HG02973 (cell line): Measurements from ENCODE around the gene GIPC3.
"Not testable (repeated sequence)": the region's sequence is repeated elsewhere in the genome, so short reads cannot be mapped to it uniquely, and the experiment has no call there.

ENCODE experiments used
- ATAC-seq: cut with Tn5 transposase; IDR thresholded peaks from one replicate; pipeline ENCODE4 v1.9.1; 2021; ENCODE audit warnings: moderate library complexity; ENCODE audit not compliant: unreplicated experiment

GIPC3 gene

DNA sequence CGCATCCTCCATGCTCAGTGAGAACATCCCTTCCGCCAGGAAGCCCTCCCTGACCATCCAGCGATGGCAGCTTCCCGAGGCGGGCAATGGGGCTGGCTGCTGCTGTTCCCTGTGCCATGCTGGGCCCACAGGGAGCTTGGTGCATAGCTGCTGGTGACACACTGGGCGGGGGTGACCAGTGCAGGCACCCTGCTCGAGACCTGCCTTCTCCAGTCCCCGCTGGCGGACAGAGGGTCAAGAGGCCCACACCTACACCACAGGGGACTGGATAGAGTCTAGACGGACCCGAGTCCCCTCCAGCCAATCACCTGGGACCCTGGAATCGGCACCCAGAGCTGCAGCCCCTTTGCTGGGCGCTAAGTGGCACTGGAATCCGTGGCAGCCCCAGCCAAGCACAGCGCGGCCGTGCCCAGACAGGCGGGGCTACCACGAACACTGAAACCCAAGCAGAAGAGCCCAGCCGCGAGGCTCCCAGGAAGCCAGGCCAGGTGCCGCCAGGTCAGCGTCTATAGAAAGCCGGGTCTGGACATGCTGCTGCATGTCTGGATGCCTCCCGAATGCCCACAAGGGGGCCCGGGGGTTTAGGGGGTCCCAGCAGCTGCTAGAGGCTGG is 30.4 kb downstream of the GIPC3 start:
- no peak for ATAC-seq

DNA sequence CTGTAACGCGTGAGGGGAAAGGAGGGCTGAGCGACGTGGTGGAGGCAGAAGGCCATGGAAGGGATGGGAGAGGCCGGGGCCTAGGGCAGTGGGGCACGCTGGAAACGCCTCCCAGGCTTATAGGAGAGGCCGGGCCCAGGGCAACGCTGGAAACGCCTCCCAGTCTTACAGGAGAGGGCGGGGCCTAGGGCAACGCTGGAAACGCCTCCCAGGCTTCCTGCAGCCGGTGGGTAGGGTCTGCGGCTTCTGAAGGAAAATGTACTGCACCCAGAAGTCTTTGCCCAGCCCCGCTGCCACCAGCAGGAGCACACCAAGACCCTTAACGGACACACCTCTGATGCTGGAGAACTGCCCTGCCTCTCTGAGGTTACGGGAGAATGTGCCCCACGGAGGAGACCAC is 32.2 kb downstream of the GIPC3 start:
- no peak for ATAC-seq

DNA sequence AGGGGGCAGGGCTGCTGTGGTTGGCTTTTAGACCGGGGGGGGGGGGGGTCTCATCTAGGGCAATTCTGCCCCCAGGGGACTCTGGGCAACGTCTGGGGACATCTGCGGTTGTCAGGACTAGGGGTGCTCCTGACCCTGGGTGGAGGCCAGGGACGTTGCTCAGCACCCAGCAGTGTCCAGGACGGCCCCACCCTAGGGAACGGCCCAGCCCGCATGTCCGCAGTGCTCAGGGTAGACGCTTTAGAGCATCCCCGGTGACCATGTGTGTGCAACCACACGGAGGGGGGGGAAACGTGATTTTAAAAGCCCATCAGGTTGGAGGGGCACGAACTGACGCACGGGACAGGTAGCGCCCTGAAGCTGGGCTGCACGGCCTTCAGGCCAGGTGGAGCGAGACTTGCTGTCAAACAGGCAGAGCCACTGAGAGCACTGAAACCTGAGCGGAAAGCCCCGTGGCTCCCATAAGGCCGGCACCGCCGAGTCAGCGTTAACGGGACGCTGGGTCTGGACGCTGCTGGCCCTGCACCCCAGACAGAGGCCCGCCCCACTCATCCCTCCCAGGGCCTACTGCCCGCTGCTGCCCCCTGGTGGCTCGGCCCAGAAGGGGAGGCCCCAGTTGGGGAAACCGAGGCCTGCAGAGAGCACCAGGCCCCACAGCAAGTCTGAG is 33.0 kb downstream of the GIPC3 start:
- ATAC-seq = no peak

DNA sequence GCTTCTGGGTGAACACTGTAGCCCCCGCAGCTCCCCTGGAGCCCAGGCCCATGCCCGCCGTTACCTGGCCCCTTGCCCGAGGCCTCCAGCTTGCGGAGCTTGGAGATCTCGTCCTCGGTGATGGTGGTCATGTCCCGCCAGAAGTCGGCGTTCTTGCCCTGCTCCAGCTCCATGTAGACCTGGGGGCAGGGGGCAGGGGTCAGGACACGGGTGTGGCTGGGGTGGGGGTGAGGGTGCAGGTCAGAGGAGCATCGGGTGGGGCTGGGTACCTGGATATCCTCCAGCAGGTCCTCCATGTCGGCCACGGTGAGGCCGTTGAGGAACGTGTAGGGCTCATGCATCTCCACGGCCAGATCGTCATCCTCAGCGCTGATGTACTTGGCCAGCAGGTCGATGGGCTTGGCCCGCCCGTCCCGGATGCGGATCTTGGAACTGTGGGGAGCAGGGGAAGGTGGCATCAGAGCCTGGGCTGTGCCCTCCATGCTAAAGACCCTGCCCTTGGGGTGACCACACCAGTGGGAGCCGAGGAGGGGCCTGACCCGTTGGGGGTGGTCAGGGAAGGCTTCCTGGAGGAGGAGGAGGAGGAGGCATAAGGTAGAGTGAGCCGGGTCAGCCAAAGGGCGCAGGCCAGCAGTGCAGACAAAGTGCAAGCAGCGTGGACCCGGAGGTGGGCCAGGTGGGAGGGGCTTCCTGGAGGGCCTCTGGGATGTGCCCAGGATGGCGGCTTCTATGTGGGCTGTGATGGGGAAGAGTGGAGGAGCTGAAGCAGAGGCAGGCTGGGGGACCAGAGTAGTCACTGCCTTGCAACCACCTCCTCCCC is 33.7 kb downstream of the GIPC3 start:
- ATAC-seq = no peak

DNA sequence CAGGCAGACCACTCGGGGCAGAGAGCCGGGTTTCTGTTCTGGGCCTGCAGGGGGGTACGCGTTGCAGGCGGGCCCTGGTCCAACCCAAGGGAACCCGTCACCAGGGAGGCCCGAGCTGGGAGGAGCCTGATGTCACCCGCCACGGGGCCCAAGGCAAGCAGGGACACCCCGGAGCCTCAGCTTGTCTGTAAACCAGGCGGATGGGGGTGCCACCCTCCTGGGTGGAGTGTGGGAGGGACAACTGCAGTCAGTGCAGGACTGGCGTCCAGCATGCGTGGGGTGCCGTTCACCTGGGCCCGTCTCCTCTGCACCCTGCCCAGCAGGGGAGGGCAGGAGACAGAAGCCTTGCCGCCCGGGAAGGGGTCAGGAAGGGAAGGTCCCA is 34.3 kb downstream of the GIPC3 start:
- no peak for ATAC-seq

DNA sequence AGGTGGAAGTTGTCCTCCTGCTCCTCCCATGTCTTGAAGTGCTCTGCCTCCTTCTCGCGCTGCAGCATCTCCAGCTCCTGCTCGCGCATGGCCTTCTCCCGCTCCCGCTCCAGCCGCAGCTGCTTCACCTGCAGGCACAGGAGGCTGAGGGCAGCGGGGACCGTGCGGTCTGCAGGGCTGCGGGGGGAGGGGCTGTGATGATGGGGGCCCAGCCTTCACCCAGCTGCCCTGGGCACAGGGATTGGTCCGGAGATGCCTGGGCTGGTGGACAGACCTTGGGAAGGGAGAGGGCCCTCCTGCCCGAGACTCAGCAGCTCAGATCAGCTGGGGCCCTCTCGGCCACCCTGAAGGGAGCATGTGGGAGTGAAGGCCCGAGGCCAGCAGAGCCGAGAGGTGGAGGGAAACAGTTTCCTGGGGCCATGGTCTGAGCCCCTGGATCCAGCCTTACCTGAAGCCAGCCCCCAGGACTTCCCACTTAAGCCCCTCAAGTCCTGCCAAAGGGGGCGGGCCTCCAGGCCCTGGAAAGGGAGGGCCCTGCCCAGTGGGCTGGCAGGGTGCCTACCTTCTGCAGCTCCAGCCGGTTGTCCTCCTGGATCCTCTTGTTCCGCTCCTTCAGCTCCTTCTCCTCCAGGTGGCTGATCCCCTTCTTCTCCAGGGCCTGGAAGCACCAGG is 35.0 kb downstream of the GIPC3 start:
- no peak for ATAC-seq

DNA sequence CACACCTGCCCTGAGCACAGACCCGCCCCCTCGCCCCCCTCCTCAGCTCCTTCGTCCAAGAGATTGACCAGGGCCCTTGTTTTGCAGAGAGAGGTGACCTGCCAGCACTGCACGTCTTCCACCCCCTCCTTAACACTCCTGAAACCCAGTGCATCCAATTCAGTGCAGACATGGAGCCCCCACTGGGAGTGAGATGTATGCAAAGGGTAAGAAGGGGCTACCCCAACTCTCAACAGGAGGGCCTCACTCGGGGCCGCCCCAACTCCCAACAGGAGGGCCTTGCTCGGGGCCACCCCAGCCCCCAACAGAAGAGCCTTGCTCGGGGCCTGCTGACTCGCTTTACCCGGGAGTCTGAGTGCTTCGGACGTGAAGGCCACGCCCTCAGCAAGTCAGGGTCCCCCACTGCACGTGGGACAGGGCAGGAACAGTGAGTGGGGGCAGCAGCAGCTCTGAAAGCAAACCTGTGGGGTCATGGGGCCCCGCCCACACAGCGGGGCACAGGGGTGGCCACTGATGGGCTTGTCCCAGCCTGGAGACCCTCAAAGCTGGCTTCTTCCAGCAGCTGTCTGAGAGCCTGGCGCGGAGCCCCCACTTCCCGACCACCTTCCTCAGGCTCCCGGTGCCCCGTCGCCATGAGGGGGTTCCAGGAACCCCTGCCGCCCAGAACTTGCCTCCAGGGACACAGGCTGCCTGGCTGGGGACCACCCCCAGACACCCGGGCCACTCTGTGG is 35.7 kb downstream of the GIPC3 start:
- no peak for ATAC-seq

DNA sequence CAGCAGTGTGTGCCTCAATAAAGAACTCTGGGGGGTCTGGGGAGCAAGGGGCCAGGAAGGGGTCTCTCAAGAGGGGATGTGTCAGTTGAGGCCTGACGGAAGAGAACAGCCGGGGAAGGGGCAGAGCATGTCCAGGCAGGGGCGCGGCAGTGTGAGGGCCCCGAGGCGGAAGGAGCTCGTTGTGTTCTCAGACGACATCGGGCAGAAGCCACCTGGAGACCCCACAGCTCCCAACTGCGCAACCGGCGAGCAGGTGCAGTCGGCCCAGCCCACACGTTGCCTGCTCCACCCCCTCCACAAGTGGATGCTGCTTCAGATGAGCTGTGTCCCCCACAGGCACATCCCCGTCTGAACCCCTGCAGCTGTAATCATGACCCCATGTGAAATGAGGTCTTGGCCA is 36.4 kb downstream of the GIPC3 start:
- no peak for ATAC-seq

DNA sequence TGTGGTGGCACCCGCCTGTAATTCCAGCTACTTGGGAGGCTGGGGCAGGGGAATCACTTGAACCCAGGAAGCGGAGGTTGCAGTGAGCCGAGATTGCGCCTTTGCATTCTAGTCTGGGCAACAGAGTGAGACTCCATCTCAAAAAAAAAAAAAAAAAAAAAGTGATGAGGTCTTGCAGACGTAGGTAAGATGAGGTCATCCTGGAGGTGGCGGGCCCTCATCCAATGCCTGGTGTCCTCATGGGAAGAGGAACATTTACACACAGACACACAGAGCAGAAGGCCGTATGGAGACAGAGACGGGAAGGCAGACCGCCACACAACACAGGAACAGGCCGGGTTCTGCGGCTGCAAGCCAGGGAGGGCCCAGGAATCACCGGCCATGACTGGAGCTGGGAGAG is 36.9 kb downstream of the GIPC3 start:
- ATAC-seq = no peak

DNA sequence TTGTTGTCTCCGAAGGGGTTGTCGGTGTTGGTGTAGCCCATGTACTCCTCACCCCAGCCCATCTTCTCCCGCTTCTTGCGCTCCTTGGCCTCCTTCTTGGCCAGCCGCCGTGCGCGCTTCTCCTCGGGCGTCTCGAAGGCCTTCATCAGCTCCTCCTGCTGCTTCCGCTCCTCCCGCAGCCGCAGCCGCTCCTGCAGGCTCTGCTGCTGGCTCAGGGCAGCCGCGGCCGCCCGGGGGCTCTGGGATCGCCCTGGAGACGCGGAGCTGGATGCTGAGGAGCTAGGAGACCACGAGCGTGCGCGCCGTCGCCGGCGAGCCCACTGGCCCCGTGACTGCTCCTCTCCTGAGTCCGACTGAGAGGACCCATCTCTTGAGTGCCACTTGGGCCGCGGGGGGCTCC is 38.4 kb downstream of the GIPC3 start:
- ATAC-seq = no peak

DNA sequence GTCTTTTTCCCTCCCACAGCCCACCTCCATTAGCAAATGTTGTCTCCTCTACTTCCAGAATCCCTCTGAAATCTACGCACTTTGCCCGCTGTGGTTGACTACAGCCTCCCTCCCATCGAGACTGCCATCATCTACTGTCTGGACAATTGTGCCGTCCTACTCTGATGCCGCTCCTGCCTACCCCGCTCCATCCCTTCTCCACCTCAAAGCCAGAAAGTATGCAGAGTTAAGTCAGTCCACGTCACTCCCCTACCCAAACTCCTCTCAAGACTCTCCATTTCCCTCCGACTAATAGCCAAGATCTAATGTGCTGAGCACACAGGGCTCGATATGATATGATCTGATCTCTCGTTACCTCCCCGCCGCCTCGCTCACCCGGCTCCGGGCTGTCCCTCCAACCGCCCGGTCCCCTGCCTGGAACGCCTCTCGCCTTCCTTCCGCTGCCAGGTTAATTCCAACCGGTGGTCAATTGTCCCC is 40.8 kb downstream of the GIPC3 start:
- ATAC-seq = no peak

DNA sequence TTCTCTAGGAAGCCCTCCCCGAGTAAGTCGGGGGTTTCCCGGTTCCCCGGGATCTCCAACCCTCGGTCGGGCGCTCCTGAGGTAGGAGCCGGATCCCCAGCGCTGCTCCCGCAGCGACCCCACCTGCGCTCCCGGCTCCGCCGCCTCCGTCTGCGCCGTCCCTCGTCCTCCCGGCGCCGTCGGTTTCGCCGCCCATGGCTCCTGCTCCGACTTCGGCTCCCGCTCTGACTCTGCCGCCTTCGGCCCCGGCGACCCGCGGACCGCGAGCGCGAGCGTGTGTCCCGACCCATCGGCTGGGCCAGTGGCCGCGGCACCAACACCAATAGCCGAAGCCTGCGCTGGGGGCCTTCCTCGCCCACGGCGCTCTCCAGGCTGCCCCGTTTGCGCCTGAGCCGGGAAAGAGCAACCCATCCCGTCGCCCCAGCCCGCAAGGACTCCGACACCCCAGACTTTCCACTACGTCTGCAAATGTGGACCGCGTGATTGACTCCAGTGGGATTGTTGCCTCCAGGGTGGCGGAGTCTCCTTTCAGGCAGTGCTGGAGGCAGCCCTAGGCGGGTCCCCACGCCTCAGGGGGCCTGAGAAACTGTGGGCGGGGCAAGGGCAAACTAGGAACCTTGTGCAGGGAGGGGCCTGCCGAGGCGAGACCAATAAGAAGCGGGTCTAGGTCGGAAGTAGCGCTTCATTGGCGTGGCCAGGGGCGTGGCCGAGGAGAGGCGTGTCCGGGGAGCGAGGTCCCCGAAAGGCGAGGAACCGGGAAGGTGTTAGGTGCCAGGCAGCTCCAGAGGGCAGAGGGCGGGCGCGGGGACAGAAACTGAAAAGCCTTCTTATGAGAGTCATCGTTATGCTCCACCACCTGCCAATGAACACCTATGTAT is 41.4 kb downstream of the GIPC3 start, which contains the start of gene CACTIN:
CACTIN (minus strand) TSS at position 318 of the 878 bp plus-strand sequence; CDS start at position 290, 28 bp downstream.
- ATAC-seq = peak; percentile 73

DNA sequence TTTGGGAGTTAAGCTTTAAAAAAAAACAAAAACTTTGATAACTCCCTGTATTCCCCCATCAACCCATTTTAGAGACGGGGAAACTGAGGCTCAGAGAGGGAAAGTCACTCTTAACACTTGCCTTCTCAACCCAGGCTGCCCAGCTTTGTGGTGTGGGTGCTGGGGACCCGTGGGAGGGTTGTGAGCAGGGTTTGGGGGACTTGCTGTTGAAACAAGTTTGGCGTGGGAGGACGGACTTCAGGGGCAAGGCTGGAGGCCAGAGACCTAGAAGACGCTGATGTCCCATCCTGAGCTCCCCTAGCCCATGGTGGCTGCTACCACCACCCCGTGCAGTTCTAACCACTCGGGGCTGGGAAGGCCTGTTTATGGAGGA is 42.1 kb downstream of the GIPC3 start:
- ATAC-seq = no peak

DNA sequence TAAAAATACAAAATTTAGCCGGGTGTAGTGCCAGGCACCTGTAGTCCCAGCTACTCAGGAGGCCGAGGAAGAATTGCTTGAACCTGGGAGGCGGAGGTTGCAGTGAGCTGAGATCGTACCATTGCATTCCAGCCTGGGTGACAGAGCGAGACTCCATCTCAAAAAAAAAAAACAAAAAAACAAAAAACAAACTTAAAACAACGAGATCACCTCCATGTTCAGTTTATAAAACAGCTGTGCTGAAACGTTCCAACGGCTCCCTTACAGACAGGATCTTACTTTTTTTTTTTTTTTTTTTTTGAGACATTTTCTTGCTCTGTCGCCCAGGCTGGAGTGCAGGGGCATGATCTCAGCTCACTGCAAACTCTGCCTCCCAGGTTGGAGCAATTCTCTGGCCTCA is 43.5 kb downstream of the GIPC3 start:
- not testable (repeated sequence) for ATAC-seq

DNA sequence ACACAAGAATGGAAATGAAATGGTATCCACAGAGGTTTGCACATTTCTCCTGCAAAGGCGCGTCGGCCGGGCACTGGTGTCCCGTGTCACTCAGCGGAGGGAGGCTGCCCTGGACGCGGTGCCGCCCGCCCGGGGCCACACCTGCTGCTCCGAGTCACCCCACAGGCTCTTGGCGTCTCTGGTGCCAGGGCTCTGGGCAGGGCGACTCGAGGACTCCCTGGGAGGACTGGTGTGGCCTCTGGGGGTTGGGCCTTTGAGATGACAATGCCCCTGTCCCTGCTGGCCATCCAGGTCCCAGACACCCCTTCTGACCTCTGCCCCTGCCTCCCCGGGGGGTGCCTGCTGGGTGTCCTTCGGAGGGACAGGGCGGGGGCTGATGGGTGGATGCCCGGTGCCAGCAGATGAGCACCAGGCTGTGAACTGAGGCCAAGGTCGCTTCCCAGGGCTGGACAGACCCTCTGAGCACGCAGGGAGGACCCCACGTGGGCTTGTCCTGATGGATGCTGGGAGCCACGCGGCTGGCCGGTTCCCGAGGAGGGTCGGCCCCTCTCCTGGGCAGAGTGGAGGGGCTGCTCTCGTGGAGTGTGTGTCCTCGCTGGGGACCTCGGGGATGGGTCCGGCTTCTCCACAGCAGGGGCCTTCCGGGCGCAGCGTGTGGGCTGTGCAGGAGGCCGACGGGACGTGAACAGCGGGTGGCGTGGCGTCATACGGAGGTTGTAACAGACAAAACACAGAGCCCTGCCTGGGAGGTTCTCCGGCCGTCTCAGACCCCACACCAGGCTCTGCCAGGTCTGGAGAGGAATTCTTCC is 46.0 kb downstream of the GIPC3 start:
- ATAC-seq = no peak

DNA sequence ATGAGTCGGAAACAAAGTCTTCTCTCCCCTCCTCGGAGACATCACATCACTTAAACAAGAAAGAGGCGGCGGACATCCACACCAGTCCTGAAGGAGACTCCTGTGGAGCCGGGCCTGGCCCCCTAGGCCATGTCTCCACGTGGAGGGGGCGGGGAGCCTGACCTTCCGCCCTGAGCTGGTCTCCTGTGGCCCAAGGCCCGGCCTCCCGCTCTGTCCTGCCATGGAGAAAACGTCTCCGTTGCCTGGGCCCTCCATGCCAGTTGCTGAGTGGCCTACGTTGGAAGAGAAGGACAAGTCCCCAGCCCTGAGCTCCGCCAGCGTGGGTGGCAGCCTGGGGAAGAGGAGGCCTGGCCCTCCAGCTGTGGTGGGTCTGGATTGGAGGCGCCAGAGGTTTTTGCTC is 46.8 kb downstream of the GIPC3 start:
- no peak for ATAC-seq

DNA sequence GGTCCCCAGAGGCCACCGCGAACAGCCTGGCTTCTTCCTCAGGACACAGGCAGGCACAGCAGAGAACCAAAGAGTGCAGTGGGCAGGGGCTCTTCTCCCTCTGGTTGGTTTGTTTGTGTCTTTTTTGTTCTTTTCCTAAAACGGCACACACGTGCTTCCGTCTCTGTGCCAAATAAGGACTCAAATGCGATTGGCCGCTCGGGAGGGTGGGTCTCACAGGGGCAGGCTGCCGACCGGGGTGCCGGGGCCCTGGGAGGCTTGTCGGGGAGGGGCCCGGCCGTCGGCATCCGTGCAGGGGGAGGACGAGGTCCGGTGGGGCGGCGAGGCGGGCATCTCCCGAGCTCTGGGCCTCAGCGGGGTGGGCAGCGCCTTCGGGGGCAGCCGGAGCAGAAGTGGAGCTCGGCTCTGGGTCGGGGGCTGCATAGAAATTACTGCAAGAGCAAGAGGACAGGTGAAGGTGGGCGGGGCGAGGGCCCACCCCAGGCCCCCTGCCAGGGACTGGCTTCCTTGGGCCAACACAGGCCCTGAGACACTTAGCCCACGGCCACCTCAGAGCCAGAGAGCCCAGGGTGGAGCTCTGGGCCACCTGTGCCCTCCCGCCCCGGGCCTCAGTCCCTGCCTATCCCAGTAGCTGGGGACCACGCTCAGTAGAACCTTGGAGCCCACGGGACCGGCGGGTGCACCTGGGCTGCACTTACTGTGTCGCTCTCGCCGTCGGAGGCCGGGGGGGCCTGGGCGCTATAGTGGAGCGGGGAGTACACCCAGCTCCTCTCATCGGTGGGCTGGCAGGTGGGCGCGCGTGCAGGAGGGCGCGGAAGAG is 47.7 kb downstream of the GIPC3 start:
- no peak for ATAC-seq

DNA sequence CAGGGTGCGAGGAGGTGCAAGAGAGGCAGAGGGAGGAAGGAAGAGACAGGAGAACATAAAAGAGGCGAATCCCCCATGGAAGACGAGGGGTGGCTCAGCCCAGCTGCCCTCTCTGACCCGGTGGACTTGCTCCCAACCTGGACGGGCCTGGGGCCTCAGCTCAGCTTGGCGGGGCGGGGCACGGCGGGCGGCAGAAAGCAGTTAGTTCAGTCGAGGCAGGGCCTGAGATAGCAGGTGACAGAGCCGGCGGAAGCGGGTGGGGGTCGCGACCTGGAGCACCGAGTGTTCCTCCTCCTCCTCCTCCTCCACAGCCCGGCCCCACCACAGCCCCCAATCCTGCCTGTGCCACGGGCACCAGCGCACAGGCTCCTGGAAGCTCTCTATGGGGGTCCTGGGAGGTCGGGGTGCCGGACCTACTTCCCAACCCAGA is 48.3 kb downstream of the GIPC3 start:
- ATAC-seq = no peak
